ENCODE results near the gene LRIG3.

DNA sequence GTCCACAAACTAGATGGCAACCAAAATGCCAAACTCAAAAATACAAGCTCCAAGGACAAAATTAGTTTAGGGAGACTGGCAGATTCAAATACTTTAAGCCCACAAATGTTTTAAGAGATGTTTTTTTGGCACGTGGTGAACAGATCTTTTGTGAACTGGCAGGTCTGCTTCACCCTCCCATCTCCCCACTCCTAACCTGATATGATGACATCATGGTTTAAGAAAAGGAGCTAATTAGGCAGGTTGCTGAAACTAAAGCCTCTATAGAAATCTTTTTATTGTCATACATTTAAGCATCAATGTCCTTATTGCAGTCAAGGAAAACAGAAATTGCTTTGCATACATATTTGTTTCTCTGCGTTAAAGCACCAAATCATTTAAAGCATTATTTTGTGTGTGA lies 5.8 kb downstream of the LRIG3 start:
- no peak for TF ChIP-seq RCOR1 (IDR thresholded peaks at IDR 0.05; ENCODE audit: insufficient replicate concordance, low read length)
- TF ChIP-seq, protein P1, sequence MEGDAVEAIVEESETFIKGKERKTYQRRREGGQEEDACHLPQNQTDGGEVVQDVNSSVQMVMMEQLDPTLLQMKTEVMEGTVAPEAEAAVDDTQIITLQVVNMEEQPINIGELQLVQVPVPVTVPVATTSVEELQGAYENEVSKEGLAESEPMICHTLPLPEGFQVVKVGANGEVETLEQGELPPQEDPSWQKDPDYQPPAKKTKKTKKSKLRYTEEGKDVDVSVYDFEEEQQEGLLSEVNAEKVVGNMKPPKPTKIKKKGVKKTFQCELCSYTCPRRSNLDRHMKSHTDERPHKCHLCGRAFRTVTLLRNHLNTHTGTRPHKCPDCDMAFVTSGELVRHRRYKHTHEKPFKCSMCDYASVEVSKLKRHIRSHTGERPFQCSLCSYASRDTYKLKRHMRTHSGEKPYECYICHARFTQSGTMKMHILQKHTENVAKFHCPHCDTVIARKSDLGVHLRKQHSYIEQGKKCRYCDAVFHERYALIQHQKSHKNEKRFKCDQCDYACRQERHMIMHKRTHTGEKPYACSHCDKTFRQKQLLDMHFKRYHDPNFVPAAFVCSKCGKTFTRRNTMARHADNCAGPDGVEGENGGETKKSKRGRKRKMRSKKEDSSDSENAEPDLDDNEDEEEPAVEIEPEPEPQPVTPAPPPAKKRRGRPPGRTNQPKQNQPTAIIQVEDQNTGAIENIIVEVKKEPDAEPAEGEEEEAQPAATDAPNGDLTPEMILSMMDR (conservative IDR thresholded peaks at IDR 0.05; ENCODE audit: low read depth, low read length), result no peak
- no peak for TF ChIP-seq POLR2A (IDR thresholded peaks at IDR 0.05; ENCODE audit: low read depth, low read length)
- no peak for TF ChIP-seq CEBPB (IDR thresholded peaks at IDR 0.05; ENCODE audit: low read depth, low read length)
- no peak for TF ChIP-seq USF2 (IDR thresholded peaks at IDR 0.05; ENCODE audit: low read depth, low read length)
- TF ChIP-seq MAFK (IDR thresholded peaks at IDR 0.05; ENCODE audit: low read depth, low read length), result no peak
- TF ChIP-seq SMC3 (IDR thresholded peaks at IDR 0.05; ENCODE audit: low read depth, low read length), result no peak
- no peak for TF ChIP-seq RFX5 (IDR thresholded peaks at IDR 0.05; ENCODE audit: low read depth, low read length)
- TF ChIP-seq RAD21 (IDR thresholded peaks at IDR 0.05; ENCODE audit: low read length), result no peak
